GM12891 (cell line): Measurements from ENCODE around the gene CDKL2. TPM values are rescaled to one million over a fixed set of nuclear protein-coding genes. Genes with fewer than 3 reads are reported as not detected.
A peak's percentile ranks its signal among the peaks of the same experiment; 100 is the strongest.

ENCODE experiments used
- DNase-seq: peaks from one replicate; pipeline ENCODE4 v3.0.0; 2011; ENCODE audit warnings: low spot score; ENCODE audit not compliant: insufficient read length
- FAIRE-seq: peaks from 2 replicates; lab custom pipeline; 2011; peaks lifted over from hg19 to GRCh38; lab: Jason Lieb, UNC
- PAX5 ChIP-seq: IDR thresholded peaks from 2 replicates; pipeline ENCODE4 v1.6.1; 2011; ENCODE audit warnings: low read length, moderate library complexity, mild to moderate bottlenecking; ENCODE audit not compliant: insufficient read depth, severe bottlenecking
- POLR2A ChIP-seq: IDR thresholded peaks from 2 replicates; pipeline ENCODE4 v1.6.1; 2011; ENCODE audit warnings: low read depth, low read length, control low read depth
- POLR2AphosphoS5 ChIP-seq: IDR thresholded peaks from 2 replicates; pipeline ENCODE4 v1.6.1; 2011; ENCODE audit warnings: low read depth, low read length, control low read depth
- POU2F2 ChIP-seq: IDR thresholded peaks from 2 replicates; pipeline ENCODE4 v1.6.1; 2011; ENCODE audit warnings: low read depth, mild to moderate bottlenecking, control low read depth, low read length, moderate library complexity
- SPI1 ChIP-seq: IDR thresholded peaks from 2 replicates; pipeline ENCODE4 v1.6.1; 2011; ENCODE audit warnings: low read depth, low read length, control low read depth
- TAF1 ChIP-seq: IDR thresholded peaks from 2 replicates; pipeline ENCODE4 v1.6.1; 2011; ENCODE audit warnings: low read depth, low read length, control low read depth
- polyA plus RNA-seq: library from polyadenylated mRNA; unstranded; fragments of >200 nt; gene quantifications from one replicate; pipeline ENCODE4 v1.2.1, GENCODE V29; 2012; ENCODE audit warnings: low read depth, missing spikeins, inconsistent platforms; ENCODE audit not compliant: missing spikeins

CDKL2 gene
- polyA plus RNA-seq, result 0.09 TPM

- DNase-seq (peak; percentile 85), FAIRE-seq (peak; percentile 95)
- TF ChIP-seq PAX5, result no peak
- no peak for TF ChIP-seq TAF1
- TF ChIP-seq POLR2A, result no peak
- no peak for TF ChIP-seq POU2F2
- no peak for TF ChIP-seq POLR2AphosphoS5
- TF ChIP-seq SPI1, result no peak
Observed at GRCh38 chr4:75630174-75630936, at the start of gene CDKL2. CDKL2 (minus strand) TSS chr4:75630528; CDS start chr4:75625988, 4,540 bp downstream.

- no peak for DNase-seq
- no peak for FAIRE-seq
- TF ChIP-seq PAX5, result no peak
- TF ChIP-seq POLR2A, result no peak
- TF ChIP-seq POU2F2, result no peak
- TF ChIP-seq POLR2AphosphoS5, result no peak
- no peak for TF ChIP-seq TAF1
- TF ChIP-seq SPI1, result no peak
Observed at GRCh38 chr4:75678965-75679364, 48.6 kb upstream of the CDKL2 start.

- FAIRE-seq (no peak), DNase-seq (no peak)
- TF ChIP-seq PAX5 (no peak), TAF1 (no peak)
Observed at GRCh38 chr4:75678473-75678872, 48.1 kb upstream of the CDKL2 start.

GRCh38 chr4:75675004-75675531, 44.7 kb upstream of the CDKL2 start:
- TF ChIP-seq TAF1, result no peak
- no peak for TF ChIP-seq POLR2A
- no peak for TF ChIP-seq PAX5
- TF ChIP-seq POLR2AphosphoS5, result no peak
- TF ChIP-seq SPI1, result no peak
- TF ChIP-seq POU2F2, result no peak
- FAIRE-seq (no peak), DNase-seq (no peak)

GRCh38 chr4:75673959-75674328, 43.6 kb upstream of the CDKL2 start:
- DNase-seq (no peak), FAIRE-seq (peak; percentile 45)

GRCh38 chr4:75673027-75673958, 43.0 kb upstream of the CDKL2 start, which contains the start of gene G3BP2:
G3BP2 (minus strand) TSS chr4:75673411; CDS start chr4:75662025, 11,386 bp downstream.
- FAIRE-seq, result peak; percentile 98
- peak; percentile 81 for DNase-seq
- TF ChIP-seq SPI1 (0 out of 2 replicates have a peak, but pooled peaks have one; percentile 18), POLR2AphosphoS5 (peak; percentile 88), PAX5 (peak; percentile 95), POU2F2 (peak; percentile 63), POLR2A (peak; percentile 85), TAF1 (peak; percentile 80; the same call in 1 of the 2 replicates)

More at GRCh38 chr4:75673959-75674328, 43.6 kb upstream of the CDKL2 start:
- TF ChIP-seq POLR2A, result no peak
- TF ChIP-seq PAX5, result no peak

- peak; percentile 25; the same call in 1 of the 2 replicates for TF ChIP-seq SPI1
- TF ChIP-seq TAF1, result no peak
- peak; percentile 41 for DNase-seq
- no peak for FAIRE-seq
Observed at GRCh38 chr4:75672461-75673026, 42.2 kb upstream of the CDKL2 start.

GRCh38 chr4:75671802-75672421, 41.6 kb upstream of the CDKL2 start:
- TF ChIP-seq POLR2A, result no peak
- no peak for TF ChIP-seq SPI1
- TF ChIP-seq TAF1, result no peak
- no peak for TF ChIP-seq POU2F2
- TF ChIP-seq PAX5, result no peak
- TF ChIP-seq POLR2AphosphoS5, result no peak
- no peak for FAIRE-seq
- DNase-seq, result no peak
